Stimulated activated CD4-positive, alpha-beta T cell treated with anti-CD3 and anti-CD28 coated beads, TNF-alpha, amount 100 ng/mL, for 24 hours (primary cell): ENCODE measurements around the gene CDH1.
"Not testable (repeated sequence)": the region's sequence is repeated elsewhere in the genome, so short reads cannot be mapped to it uniquely, and the experiment has no call there.

Experiments
- DNase-seq, 3 experiments: peaks; one replicate each; pipeline ENCODE4 v3.0.0-alpha.2; 2020; ENCODE audit warnings: low read depth in 3 of 3

Gene CDH1

GRCh38 chr16:68790130-68790761, 53.2 kb downstream of the CDH1 start:
- no peak for DNase-seq

DNA sequence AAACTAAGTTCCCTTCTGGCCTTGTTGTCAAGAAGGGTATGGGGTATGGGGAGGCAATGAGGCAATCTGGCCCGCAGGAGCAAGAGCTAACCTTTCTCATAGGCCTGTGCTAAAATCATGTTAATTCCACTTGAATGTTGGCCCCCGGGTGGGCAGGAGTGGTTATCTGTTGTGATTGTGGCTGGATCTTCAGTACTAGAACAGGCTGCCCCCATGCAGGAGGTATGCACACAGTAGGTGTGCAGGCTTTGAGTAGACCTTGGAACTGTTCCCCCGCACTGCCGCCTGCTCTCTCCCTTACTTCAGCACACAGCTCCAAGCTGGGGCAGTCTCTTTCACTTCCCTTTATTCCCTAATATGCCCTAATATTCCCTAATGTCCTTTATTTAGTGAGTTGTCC, 53.9 kb downstream of the CDH1 start:
- no peak for DNase-seq

DNA sequence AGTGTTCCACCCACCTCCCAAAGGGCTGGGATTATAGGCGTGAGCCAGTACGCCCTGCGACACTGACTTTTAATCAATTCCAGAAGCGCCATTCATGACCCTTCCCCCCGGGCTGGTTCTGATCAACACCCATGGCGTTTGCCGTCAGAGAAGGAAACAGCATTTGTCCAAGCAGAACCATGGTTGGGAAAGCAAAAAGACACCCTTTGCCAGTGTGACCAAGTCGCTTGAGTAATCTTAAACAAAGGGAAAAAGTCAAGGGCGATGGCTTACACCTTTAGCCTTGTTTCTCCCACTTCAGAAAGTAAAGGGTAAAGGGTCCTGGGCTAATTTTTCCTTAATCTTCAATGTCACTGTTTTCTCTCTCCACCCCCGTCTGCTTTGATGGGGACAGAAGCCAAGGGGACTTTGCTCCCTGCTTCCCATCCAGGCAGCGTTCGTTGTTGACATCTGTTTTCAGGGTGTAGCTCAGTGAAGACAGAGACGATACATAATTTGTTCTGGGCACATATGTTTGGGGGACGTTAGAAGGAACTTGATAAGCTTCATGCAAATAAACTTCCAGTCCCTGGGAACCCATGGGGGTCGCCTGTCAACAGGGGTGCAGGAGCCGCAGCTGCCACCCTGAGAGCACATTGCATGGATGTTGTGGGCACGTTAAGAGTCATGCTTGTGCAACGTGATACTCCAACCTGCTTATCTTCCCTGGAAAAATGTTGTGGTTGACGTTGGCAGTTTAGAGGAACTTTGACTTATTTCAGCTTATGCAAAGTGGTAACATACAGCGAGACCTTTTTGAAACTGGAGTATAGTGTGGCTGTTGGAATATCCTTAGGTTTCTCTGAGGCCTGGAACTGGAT, 55.6 kb downstream of the CDH1 start:
- DNase-seq, result no peak

DNA sequence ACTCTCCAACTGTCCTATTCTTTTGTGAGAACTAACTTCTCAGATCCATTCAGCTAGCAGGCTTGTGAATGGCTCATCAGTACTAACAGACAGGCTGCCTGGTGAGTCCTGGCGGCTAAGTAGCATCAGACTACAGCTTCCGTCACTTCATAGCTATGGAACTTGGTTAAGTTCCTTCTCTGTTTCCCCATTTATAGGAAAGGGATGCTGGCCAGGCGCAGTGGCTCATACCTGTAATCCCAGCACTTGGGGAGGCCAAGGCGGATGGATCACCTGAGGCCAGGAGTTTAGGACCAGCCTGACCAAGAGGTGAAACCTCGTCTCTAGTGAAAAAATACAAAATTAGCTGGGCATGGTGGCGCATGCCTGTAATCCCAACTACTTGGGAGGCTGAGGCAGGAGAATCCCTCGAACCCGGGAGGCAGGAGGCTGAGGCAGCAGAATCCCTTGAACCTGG, 56.3 kb downstream of the CDH1 start:
- DNase-seq, result no peak

GRCh38 chr16:68798398-68798797, 61.3 kb downstream of the CDH1 start:
- DNase-seq, result no peak

GRCh38 chr16:68800257-68800875, 63.3 kb downstream of the CDH1 start:
- DNase-seq, result peak; percentile 7 to 35 (median 27)

DNA sequence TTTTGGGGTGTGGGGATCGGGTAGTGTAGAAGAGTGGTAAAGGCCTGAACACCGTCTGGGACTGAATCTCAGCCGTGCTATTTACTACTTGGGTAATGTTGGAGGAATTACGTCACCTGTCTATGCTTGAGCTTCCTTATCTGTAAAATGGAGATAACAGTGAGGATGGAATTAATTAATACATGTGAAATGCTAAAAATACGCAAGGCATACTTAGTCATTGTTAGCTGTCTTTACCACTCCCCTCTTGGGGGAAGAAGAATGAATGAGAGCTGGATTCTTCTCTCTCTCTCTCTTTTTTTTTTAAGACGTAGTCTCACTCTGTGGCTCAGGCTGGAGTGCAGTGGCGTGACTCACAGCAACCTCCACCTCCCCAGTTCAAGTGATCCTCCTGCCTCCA, 65.1 kb downstream of the CDH1 start:
- DNase-seq, result no peak

DNA sequence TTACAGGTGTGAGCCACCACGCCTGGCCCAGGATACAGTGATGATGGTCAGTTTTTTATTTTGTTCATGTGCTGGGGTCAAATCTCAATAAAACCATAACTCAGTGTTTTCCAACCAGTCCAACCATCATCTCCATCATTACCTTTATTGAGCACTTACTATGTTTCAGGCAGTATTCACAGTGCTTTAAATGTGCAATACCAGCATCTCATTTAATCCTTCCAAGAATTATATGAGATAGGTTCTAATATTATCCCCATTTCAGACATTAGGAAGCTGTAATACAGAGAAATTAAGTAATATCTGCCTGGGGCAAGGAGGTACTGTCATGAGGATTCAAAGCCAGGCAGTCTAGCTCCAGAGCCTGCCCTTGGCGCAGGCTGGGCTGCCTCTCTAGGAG, 69.3 kb downstream of the CDH1 start:
- DNase-seq, result no peak

- no peak for DNase-seq
Measured at GRCh38 chr16:68806981-68807380, 69.9 kb downstream of the CDH1 start.

DNA sequence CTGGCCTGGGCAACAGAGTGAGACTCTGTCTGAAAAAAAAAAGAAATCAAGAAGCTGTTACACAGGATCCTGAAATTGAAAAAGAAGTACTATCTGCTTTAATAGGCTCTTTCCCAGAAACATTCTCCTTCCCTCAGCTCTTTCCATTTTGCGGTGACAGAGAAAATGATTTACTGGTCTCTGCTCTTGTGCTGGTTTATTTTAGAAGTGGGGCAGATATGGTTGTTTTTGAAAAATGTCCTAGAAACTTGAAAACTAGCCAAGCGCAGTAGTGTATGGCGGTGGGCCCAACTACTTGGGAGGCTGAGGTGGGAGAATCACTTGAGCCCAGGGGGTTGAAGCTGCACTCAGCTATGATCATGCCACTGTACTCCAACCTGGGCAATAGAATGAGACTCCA, 77.4 kb downstream of the CDH1 start:
- no peak for DNase-seq

DNA sequence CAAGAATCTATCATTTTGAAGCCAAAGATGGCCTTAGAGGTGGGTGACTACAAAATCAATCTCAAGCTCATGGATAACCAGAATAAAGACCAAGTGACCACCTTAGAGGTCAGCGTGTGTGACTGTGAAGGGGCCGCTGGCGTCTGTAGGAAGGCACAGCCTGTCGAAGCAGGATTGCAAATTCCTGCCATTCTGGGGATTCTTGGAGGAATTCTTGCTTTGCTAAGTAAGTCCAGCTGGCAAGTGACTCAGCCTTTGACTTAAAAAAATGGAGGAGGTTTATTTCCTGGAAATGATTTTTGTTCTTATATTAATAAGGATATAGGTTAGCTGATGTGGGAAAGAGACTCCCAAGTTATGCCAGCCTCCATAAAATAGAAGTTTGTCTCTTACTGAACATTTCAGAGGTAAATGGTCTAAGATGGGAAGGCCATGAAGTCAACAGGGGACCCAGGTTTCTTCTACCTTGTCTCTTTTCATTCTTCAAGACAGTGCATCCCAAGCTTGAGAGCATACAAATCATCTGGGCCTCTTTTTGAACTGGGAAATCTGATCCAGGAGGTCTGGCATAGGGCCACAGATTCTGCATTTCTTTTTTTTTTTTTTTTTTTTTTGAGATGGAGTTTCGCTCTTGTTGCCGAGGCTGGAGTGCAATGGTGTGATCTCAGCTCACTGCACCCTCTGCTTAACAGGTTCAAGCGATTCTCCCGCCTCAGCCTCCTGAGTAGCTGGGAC, 86.5 kb downstream of the CDH1 start:
- no peak for DNase-seq

GRCh38 chr16:68825427-68825826, 88.3 kb downstream of the CDH1 start:
- DNase-seq, result no peak

GRCh38 chr16:68826652-68827051, 89.6 kb downstream of the CDH1 start:
- no peak for DNase-seq

DNA sequence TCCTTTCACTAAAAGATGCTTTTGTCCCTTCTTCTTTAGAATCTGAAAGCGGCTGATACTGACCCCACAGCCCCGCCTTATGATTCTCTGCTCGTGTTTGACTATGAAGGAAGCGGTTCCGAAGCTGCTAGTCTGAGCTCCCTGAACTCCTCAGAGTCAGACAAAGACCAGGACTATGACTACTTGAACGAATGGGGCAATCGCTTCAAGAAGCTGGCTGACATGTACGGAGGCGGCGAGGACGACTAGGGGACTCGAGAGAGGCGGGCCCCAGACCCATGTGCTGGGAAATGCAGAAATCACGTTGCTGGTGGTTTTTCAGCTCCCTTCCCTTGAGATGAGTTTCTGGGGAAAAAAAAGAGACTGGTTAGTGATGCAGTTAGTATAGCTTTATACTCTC, 96.2 kb downstream of the CDH1 start:
- DNase-seq, result no peak

DNA sequence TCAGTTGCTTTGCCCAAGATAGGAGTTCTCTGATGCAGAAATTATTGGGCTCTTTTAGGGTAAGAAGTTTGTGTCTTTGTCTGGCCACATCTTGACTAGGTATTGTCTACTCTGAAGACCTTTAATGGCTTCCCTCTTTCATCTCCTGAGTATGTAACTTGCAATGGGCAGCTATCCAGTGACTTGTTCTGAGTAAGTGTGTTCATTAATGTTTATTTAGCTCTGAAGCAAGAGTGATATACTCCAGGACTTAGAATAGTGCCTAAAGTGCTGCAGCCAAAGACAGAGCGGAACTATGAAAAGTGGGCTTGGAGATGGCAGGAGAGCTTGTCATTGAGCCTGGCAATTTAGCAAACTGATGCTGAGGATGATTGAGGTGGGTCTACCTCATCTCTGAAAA, 97.5 kb downstream of the CDH1 start:
- DNase-seq, result no peak

- DNase-seq, result no peak
Measured at GRCh38 chr16:68835970-68836369, 98.9 kb downstream of the CDH1 start.

DNA sequence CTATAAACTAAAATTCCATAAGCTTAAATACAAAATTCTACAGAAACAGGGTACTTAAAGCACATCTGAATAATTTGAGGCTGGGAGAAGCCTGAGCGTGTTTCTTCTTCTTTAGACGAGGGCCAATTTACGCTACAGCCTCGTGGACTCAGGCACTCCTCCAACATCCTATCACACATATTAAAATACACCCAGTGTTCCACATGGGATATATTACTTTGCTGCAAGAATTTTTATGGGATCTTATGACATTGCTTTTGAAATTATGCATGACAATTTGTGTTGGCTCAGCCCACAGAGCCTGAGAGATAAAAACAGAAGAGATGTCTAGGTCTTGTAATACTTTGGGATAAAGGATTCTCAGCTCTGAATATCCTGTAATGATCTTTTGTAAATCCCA, 102.7 kb downstream of the CDH1 start:
- no peak for DNase-seq

DNA sequence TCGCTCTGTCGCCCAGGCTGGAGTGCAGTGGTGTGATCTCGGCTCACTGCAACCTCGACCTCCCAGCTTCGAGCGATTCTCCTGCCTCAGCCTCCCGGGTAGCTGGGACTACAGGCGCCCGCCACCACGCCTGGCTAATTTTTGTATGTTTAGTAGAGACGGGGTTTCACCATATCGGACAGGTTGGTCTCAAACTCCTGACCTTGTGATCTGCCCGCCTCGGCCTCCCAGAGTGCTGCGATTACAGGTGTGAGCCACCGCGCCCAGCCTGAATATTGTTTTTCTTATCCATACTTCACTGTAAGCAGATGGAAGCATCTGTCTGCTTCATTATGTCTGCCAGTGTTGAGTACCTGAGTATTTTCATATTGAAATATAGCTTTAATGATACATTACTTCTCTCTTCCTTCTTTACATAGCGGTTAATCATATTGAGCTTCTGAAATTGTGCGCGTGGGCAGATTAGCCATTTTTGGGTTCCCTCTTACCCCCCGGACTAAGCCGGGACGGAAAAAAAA, 105.9 kb downstream of the CDH1 start:
- not testable (repeated sequence) for DNase-seq

GRCh38 chr16:68843482-68844210, 106.6 kb downstream of the CDH1 start, which contains the start of gene TANGO6:
TANGO6 (plus strand) TSS chr16:68843531; CDS start chr16:68843618, 87 bp downstream.
- DNase-seq, result peak; percentile 88 to 95 (median 92)

DNA sequence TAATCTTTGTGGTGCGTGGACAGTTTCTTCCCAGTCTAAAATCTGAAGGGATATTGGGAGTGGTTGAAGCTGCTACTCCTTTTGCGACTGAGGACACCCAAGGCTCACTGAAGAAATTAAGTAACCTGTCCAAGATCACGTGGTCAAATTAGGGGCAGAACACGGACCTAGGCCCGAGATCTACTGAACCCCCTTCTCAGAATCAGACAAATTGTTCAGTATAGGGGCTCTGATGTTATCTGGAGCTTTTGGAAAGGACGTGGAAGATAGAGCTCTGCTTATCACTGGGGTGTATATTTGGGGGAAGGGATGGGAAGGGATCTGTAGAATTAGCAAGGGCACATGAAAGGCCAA, 107.1 kb downstream of the CDH1 start:
- DNase-seq, result no peak

DNA sequence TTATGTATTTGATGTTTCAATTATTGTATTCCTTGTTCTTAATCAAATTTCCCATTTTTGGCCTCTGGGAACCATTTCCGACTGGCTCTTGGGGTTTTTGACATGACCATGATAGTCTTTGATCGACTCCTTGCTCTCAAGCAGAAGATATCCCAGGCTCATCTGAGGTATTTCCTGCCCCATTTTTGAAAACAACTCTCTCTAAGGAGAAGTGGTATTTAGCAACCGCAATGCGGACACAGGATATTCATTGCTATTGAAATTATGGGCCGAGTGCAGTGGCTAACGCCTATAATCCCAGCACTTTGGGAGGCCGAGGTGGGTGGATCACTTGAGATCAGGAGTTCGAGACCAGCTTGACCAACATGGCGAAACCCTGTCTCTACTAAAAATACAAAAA, 111.7 kb downstream of the CDH1 start:
- DNase-seq, result no peak
